Vagina (tissue), 2 donors: ENCODE measurements around the gene HOXC12.

Source experiments
- POLR2A ChIP-seq, 2 donors: fragments of 450-650 bp; IDR thresholded peaks; one replicate each; pipeline ENCODE4 v1.6.1; 2017; ENCODE audit warnings: antibody characterized with exemption in 2 of 2, mild to moderate bottlenecking in 2 of 2, moderate library complexity in 2 of 2
- TF ChIP-seq, protein P1 (sequence below), 3 experiments: fragments of 450-650 bp in 2 of 3; fragments of 200-600 bp in 1 of 3; sonication (generic) in 1 of 3; IDR thresholded peaks; one replicate each; pipeline ENCODE4 v1.5.1; 2017 to 2019; ENCODE audit warnings: antibody characterized with exemption in 3 of 3, mild to moderate bottlenecking in 2 of 3, moderate library complexity in 2 of 3

DNA sequence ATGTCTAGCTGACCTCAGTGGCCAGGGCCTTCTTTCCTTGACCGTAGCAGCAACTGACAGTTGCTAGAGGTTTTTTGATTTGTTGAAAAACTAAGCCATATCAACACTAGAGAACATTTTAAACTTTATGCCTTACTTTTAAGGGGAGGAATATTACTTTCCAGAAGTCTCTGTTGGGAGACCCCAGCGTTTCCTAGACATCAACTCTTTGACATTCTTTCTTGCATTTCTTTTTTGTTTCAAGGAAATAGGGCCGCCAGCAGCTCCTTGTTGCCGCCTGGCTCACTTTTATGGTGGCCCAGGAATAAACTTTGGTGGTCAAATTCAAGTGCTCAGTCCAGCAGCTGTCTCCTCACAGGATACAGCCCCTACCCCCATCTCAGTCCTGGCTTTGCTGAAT, 15.7 kb downstream of the HOXC12 start:
- TF ChIP-seq, protein P1, sequence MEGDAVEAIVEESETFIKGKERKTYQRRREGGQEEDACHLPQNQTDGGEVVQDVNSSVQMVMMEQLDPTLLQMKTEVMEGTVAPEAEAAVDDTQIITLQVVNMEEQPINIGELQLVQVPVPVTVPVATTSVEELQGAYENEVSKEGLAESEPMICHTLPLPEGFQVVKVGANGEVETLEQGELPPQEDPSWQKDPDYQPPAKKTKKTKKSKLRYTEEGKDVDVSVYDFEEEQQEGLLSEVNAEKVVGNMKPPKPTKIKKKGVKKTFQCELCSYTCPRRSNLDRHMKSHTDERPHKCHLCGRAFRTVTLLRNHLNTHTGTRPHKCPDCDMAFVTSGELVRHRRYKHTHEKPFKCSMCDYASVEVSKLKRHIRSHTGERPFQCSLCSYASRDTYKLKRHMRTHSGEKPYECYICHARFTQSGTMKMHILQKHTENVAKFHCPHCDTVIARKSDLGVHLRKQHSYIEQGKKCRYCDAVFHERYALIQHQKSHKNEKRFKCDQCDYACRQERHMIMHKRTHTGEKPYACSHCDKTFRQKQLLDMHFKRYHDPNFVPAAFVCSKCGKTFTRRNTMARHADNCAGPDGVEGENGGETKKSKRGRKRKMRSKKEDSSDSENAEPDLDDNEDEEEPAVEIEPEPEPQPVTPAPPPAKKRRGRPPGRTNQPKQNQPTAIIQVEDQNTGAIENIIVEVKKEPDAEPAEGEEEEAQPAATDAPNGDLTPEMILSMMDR (IDR thresholded peaks at IDR 0.05) = no peak
- no peak for TF ChIP-seq POLR2A (IDR thresholded peaks at IDR 0.05)
